Measurements from ENCODE around the gene ATP1A1. TPM values are rescaled to one million over a fixed set of nuclear protein-coding genes. Genes with fewer than 3 reads are reported as not detected.
A peak's percentile ranks its signal among the peaks of the same experiment; 100 is the strongest.

Gene ATP1A1
- total RNA-seq, 5 donors from 2014 or later (not counting 1 experiment from before 2014, with no cell fraction given), result 230 to 292 (median 266) TPM

GRCh38 chr1:116411784-116412479 lies 38.9 kb downstream of the ATP1A1 start:
- H3K27me3 Mint-ChIP-seq, result no peaks in the 10 kb centered on the region
- H3K4me3 Mint-ChIP-seq, result no peak overlapping the region
- Histone ChIP-seq H3K9me3 (no peaks in the 10 kb centered on the region), H3K4me3 (ENCODE audit: control insufficient read depth in 1 of 2, extremely low read depth in 1 of 2, low read length in 1 of 2) (no peak overlapping the region), H3K4me1 (ENCODE audit: control insufficient read depth in 1 of 2, extremely low read depth in 1 of 2, insufficient read depth in 2 of 2, low read length in 2 of 2) (no peaks in the 10 kb centered on the region), H3K27ac (ENCODE audit: low read length) (no peak overlapping the region), H3K36me3 (ENCODE audit: control insufficient read depth in 2 of 2, extremely low read depth in 1 of 2, insufficient read depth in 1 of 2, low read length in 1 of 2) (peaks cover 5 to 16% of the 10 kb centered on the region in 2 donors), H3K27me3 (replicated peaks in 1 of 2; ENCODE audit: control insufficient read depth in 2 of 2, extremely low read depth in 1 of 2, insufficient read depth in 2 of 2, low read length in 1 of 2) (no peaks in the 10 kb centered on the region)
- ATAC-seq (replicated peaks in 1 of 4) (no peak), DNase-seq (no peak)
- peaks cover 13% of the 10 kb centered on the region for H3K36me3 Mint-ChIP-seq
- H3K27ac Mint-ChIP-seq, result no peak overlapping the region
- H3K4me1 Mint-ChIP-seq, result peaks cover 14 to 35% (median 32%) of the 10 kb centered on the region in 3 donors
- CTCF ChIA-PET, result interaction anchor here in 1 of 2 donors (0.7 kb wide), 1 partner anchor 14 kb away, joined by 4 read pairs; no protein-coding TSS in a partner anchor
- WGBS (ENCODE audit: insufficient coverage), result 100% methylated on average over 1 of the region's 2 CpGs
- no peaks in the 10 kb centered on the region for H3K9me3 Mint-ChIP-seq
- POLR2A ChIA-PET, result interaction anchor here in 1 of 2 donors (0.7 kb wide), 1 partner anchor 15 kb away, joined by 3 read pairs; no protein-coding TSS in a partner anchor

GRCh38 chr1:116412480-116412798 lies 39.4 kb downstream of the ATP1A1 start:
- DNase-seq, result no peak
- peaks cover 5 to 11% of the 10 kb centered on the region in 2 donors for H3K36me3 ChIP-seq (ENCODE audit: control insufficient read depth in 2 of 2, extremely low read depth in 1 of 2, insufficient read depth in 1 of 2, low read length in 1 of 2)
- no peak for ATAC-seq (replicated peaks in 1 of 4)
- peak overlapping the region in 1 of 2 donors; percentile 44 for H3K27ac Mint-ChIP-seq
- no peak overlapping the region for H3K4me3 ChIP-seq (ENCODE audit: control insufficient read depth in 1 of 2, extremely low read depth in 1 of 2, low read length in 1 of 2)
- H3K9me3 Mint-ChIP-seq, result no peaks in the 10 kb centered on the region
- no peak overlapping the region for H3K4me3 Mint-ChIP-seq
- no peaks in the 10 kb centered on the region for H3K27me3 ChIP-seq (replicated peaks in 1 of 2; ENCODE audit: control insufficient read depth in 2 of 2, extremely low read depth in 1 of 2, insufficient read depth in 2 of 2, low read length in 1 of 2)
- H3K36me3 Mint-ChIP-seq, result peaks cover 10% of the 10 kb centered on the region
- peaks cover 17 to 36% (median 34%) of the 10 kb centered on the region in 3 donors for H3K4me1 Mint-ChIP-seq
- peaks cover 1 to 5% of the 10 kb centered on the region in 2 experiments for H3K4me1 ChIP-seq (ENCODE audit: control insufficient read depth in 1 of 2, extremely low read depth in 1 of 2, insufficient read depth in 2 of 2, low read length in 2 of 2)
- ChIA-PET CTCF (no interaction called here), POLR2A (no interaction called here)
- H3K9me3 ChIP-seq, result no peaks in the 10 kb centered on the region
- WGBS (ENCODE audit: insufficient coverage), result 100% methylated on average over 1 of the region's 2 CpGs
- H3K27ac ChIP-seq (ENCODE audit: low read length), result no peak overlapping the region
- no peaks in the 10 kb centered on the region for H3K27me3 Mint-ChIP-seq

DNA sequence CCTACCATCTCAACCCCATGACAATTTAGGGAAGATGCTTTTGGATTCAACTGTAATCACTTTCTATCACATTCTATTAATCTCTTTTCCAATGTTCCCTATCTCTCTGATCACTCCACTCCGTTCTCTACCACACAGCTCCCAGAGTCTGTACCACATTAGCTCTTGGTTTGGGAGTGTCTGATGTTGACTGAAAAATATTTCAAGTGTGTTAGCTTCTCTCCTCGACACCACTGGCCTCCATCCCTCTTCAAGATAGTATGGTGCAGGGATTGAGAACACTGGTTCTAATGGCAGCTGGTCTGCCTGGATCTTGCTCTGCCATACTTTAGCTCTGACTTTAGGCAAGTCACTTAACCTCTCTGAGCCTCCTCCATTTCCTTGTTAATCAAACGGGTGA lies 39.9 kb downstream of the ATP1A1 start:
- Mint-ChIP-seq H3K4me3 (no peak overlapping the region), H3K4me1 (peaks cover 22 to 40% (median 39%) of the 10 kb centered on the region in 3 donors), H3K27ac (peak overlapping the region; percentile 30 to 63), H3K27me3 (no peaks in the 10 kb centered on the region), H3K9me3 (no peaks in the 10 kb centered on the region), H3K36me3 (peaks cover 10% of the 10 kb centered on the region)
- POLR2A ChIA-PET, result interaction anchor here in 1 of 2 donors (0.6 kb wide), 1 partner anchor 23 kb away, joined by 6 read pairs; no protein-coding TSS in a partner anchor
- Histone ChIP-seq H3K27ac (ENCODE audit: low read length) (no peak overlapping the region), H3K4me1 (ENCODE audit: control insufficient read depth in 1 of 2, extremely low read depth in 1 of 2, insufficient read depth in 2 of 2, low read length in 2 of 2) (peaks cover 6 to 9% of the 10 kb centered on the region in 2 experiments), H3K27me3 (replicated peaks in 1 of 2; ENCODE audit: control insufficient read depth in 2 of 2, extremely low read depth in 1 of 2, insufficient read depth in 2 of 2, low read length in 1 of 2) (no peaks in the 10 kb centered on the region), H3K4me3 (ENCODE audit: control insufficient read depth in 1 of 2, extremely low read depth in 1 of 2, low read length in 1 of 2) (no peak overlapping the region), H3K36me3 (ENCODE audit: control insufficient read depth in 2 of 2, extremely low read depth in 1 of 2, insufficient read depth in 1 of 2, low read length in 1 of 2) (peaks cover 5 to 7% of the 10 kb centered on the region in 2 donors), H3K9me3 (no peaks in the 10 kb centered on the region)
- DNase-seq, result no peak
- CTCF ChIA-PET, result no interaction called here
- no CpG with 5 or more reads among the region's 3 CpGs for WGBS (ENCODE audit: insufficient coverage)
- ATAC-seq (replicated peaks in 1 of 4), result no peak

GRCh38 chr1:116413414-116413813 lies 40.4 kb downstream of the ATP1A1 start:
- Mint-ChIP-seq H3K4me3 (no peak overlapping the region), H3K27me3 (no peaks in the 10 kb centered on the region), H3K9me3 (no peaks in the 10 kb centered on the region), H3K4me1 (peaks cover 26 to 43% (median 39%) of the 10 kb centered on the region in 3 donors), H3K36me3 (peaks cover 10% of the 10 kb centered on the region), H3K27ac (peak overlapping the region; percentile 30 to 63)
- CTCF ChIA-PET, result no interaction called here
- H3K27me3 ChIP-seq (replicated peaks in 1 of 2; ENCODE audit: control insufficient read depth in 2 of 2, extremely low read depth in 1 of 2, insufficient read depth in 2 of 2, low read length in 1 of 2), result no peaks in the 10 kb centered on the region
- ATAC-seq (replicated peaks in 1 of 4), result no peak
- POLR2A ChIA-PET, result interaction anchor here in 1 of 2 donors (0.6 kb wide), 1 partner anchor 23 kb away, joined by 6 read pairs; no protein-coding TSS in a partner anchor
- no peak overlapping the region for H3K27ac ChIP-seq (ENCODE audit: low read length)
- peaks cover 2 to 5% of the 10 kb centered on the region in 2 donors for H3K36me3 ChIP-seq (ENCODE audit: control insufficient read depth in 2 of 2, extremely low read depth in 1 of 2, insufficient read depth in 1 of 2, low read length in 1 of 2)
- no peak overlapping the region for H3K4me3 ChIP-seq (ENCODE audit: control insufficient read depth in 1 of 2, extremely low read depth in 1 of 2, low read length in 1 of 2)
- no peaks in the 10 kb centered on the region for H3K9me3 ChIP-seq
- peaks cover 8 to 14% of the 10 kb centered on the region in 2 experiments for H3K4me1 ChIP-seq (ENCODE audit: control insufficient read depth in 1 of 2, extremely low read depth in 1 of 2, insufficient read depth in 2 of 2, low read length in 2 of 2)
- DNase-seq, result no peak
- WGBS (ENCODE audit: insufficient coverage), result 100% methylated on average over 1 of the region's 2 CpGs

DNA sequence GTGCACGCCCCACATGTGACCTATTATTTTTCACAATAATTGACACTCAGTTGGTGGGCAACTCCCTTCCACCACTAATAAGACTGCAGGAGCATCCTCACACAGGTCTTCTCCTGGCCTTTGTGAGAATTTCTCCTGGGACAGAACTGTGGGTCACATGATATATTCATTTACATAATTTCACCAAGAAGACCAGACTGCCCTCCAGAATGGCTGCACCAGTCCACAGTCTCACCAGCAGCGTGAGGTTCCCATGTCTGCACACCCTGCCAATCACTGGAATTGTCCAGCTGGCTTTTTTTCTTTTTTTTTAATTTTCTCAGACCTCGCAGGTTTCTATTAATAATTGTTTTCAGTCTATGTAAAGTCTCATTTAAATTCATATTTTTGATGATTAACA lies 41.3 kb downstream of the ATP1A1 start:
- Mint-ChIP-seq H3K4me1 (peaks cover 32 to 48% (median 45%) of the 10 kb centered on the region in 3 donors), H3K27ac (peak overlapping the region in 1 of 2 donors; percentile 7), H3K4me3 (no peak overlapping the region), H3K36me3 (peaks cover 10% of the 10 kb centered on the region), H3K9me3 (no peaks in the 10 kb centered on the region), H3K27me3 (no peaks in the 10 kb centered on the region)
- POLR2A ChIA-PET, result no interaction called here
- no peaks in the 10 kb centered on the region for H3K9me3 ChIP-seq
- H3K27me3 ChIP-seq (replicated peaks in 1 of 2; ENCODE audit: control insufficient read depth in 2 of 2, extremely low read depth in 1 of 2, insufficient read depth in 2 of 2, low read length in 1 of 2), result no peaks in the 10 kb centered on the region
- ATAC-seq (replicated peaks in 1 of 4), result no peak
- H3K4me3 ChIP-seq (ENCODE audit: control insufficient read depth in 1 of 2, extremely low read depth in 1 of 2, low read length in 1 of 2), result no peak overlapping the region
- peaks cover 0 to 5% of the 10 kb centered on the region in 2 donors for H3K36me3 ChIP-seq (ENCODE audit: control insufficient read depth in 2 of 2, extremely low read depth in 1 of 2, insufficient read depth in 1 of 2, low read length in 1 of 2)
- CTCF ChIA-PET, result no interaction called here
- no peak for DNase-seq
- no peak overlapping the region for H3K27ac ChIP-seq (ENCODE audit: low read length)
- peaks cover 10 to 19% of the 10 kb centered on the region in 2 experiments for H3K4me1 ChIP-seq (ENCODE audit: control insufficient read depth in 1 of 2, extremely low read depth in 1 of 2, insufficient read depth in 2 of 2, low read length in 2 of 2)
- WGBS (ENCODE audit: insufficient coverage), result 100% methylated on average over 1 of the region's 3 CpGs

DNA sequence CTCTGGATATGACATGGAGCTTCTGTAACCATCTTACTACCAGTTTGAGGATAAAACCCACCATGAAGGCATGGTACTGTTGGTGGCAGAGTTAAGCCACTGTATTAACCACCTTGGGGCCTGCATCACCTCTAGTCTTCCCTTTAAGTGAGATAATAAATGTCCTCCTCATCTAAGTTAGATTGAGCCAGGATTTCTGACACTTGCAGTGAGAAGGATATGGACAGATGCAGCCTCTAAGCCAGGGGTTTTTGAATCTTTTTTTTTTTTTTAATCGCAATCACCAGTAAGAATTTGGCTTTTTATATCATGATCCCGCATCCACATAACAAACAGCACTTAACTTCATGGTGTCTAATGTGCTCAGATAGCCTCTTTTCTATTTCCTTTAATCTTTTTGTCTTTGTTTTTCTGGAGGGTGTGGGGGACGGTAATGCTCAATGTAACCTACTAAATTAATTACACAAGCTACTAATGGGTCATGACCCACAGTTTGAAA lies 42.2 kb downstream of the ATP1A1 start:
- Mint-ChIP-seq H3K4me3 (no peak overlapping the region), H3K36me3 (peaks cover 10% of the 10 kb centered on the region), H3K27ac (no peak overlapping the region), H3K9me3 (no peaks in the 10 kb centered on the region), H3K27me3 (no peaks in the 10 kb centered on the region), H3K4me1 (peaks cover 32 to 48% (median 42%) of the 10 kb centered on the region in 3 donors)
- DNase-seq (no peak), ATAC-seq (replicated peaks in 1 of 4) (no peak)
- no peak overlapping the region for H3K27ac ChIP-seq (ENCODE audit: low read length)
- ChIA-PET CTCF (no interaction called here), POLR2A (no interaction called here)
- H3K4me1 ChIP-seq (ENCODE audit: control insufficient read depth in 1 of 2, extremely low read depth in 1 of 2, insufficient read depth in 2 of 2, low read length in 2 of 2), result peaks cover 10 to 21% of the 10 kb centered on the region in 2 experiments
- H3K4me3 ChIP-seq (ENCODE audit: control insufficient read depth in 1 of 2, extremely low read depth in 1 of 2, low read length in 1 of 2), result no peak overlapping the region
- H3K36me3 ChIP-seq (ENCODE audit: control insufficient read depth in 2 of 2, extremely low read depth in 1 of 2, insufficient read depth in 1 of 2, low read length in 1 of 2), result peaks cover 0 to 5% of the 10 kb centered on the region in 2 donors
- no CpG with 5 or more reads among the region's 3 CpGs for WGBS (ENCODE audit: insufficient coverage)
- H3K27me3 ChIP-seq (replicated peaks in 1 of 2; ENCODE audit: control insufficient read depth in 2 of 2, extremely low read depth in 1 of 2, insufficient read depth in 2 of 2, low read length in 1 of 2), result no peaks in the 10 kb centered on the region
- no peaks in the 10 kb centered on the region for H3K9me3 ChIP-seq

Data from T-cell (primary cell).